SK-N-SH treated with all-trans-retinoic acid at 6 μM for 48 hours (cell line): ENCODE data around the gene OR2M5.

Experiments used
- ATAC-seq: fragments of 200-7000 bp; cut with Tn5 transposase; 3 replicates; pipeline ENCODE4 v1.9.1; 2020; ENCODE audit warnings: mild to moderate bottlenecking, moderate library complexity
- ARNTL ChIP-seq: fragments of 450-650 bp; formaldehyde crosslinking; IDR thresholded peaks from 2 replicates; pipeline ENCODE4 v1.5.0; 2020; ENCODE audit warnings: low read depth, mild to moderate bottlenecking, moderate library complexity, borderline replicate concordance
- BACH2 ChIP-seq: fragments of 250-450 bp; sonication (Bioruptor Pico); IDR thresholded peaks from 2 replicates; pipeline ENCODE4 v1.9.0; 2021; ENCODE audit warnings: mild to moderate bottlenecking, borderline replicate concordance
- CSDC2 ChIP-seq: fragments of 250-450 bp; sonication (Bioruptor Pico); IDR thresholded peaks from 2 replicates; pipeline ENCODE4 v1.5.0; 2020; ENCODE audit warnings: mild to moderate bottlenecking, moderate library complexity
- GLIS3 ChIP-seq: fragments of 250-450 bp; sonication (Bioruptor Pico); IDR thresholded peaks from 2 replicates; pipeline ENCODE4 v1.5.0; 2020; ENCODE audit warnings: mild to moderate bottlenecking, moderate library complexity
- ISL1 ChIP-seq: fragments of 250-450 bp; sonication (Bioruptor Pico); IDR thresholded peaks from 2 replicates; pipeline ENCODE4 v2.1.2; 2022; ENCODE audit warnings: mild to moderate bottlenecking, moderate library complexity
- OSR1 ChIP-seq: fragments of 250-450 bp; sonication (Bioruptor Pico); IDR thresholded peaks from 2 replicates; pipeline ENCODE4 v1.8.0; 2022; ENCODE audit warnings: moderate library complexity, mild to moderate bottlenecking, inconsistent platforms
- PPARA ChIP-seq: fragments of 250-450 bp; sonication (Bioruptor Pico); IDR thresholded peaks from 2 replicates; pipeline ENCODE4 v1.5.0; 2020; ENCODE audit warnings: mild to moderate bottlenecking, borderline replicate concordance
- RARB ChIP-seq: fragments of 250-450 bp; sonication (Bioruptor Pico); IDR thresholded peaks from 2 replicates; pipeline ENCODE4 v1.8.0; 2021; ENCODE audit warnings: mild to moderate bottlenecking, moderate library complexity
- SNAI2 ChIP-seq: fragments of 250-450 bp; sonication (Bioruptor Pico); IDR thresholded peaks from 2 replicates; pipeline ENCODE4 v1.5.0; 2020; ENCODE audit warnings: mild to moderate bottlenecking, moderate library complexity
- TCF4 ChIP-seq: fragments of 250-450 bp; sonication (Bioruptor Pico); IDR thresholded peaks from 2 replicates; pipeline ENCODE4 v1.8.0; 2021; ENCODE audit warnings: mild to moderate bottlenecking, moderate library complexity, borderline replicate concordance
- TOX ChIP-seq: fragments of 250-450 bp; sonication (Bioruptor Pico); IDR thresholded peaks from 2 replicates; pipeline ENCODE4 v1.8.0; 2021; ENCODE audit warnings: mild to moderate bottlenecking, moderate library complexity, borderline replicate concordance
- ZC3H10 ChIP-seq: fragments of 250-450 bp; sonication (Bioruptor Pico); IDR thresholded peaks from 2 replicates; pipeline ENCODE4 v1.5.1; 2021; ENCODE audit warnings: mild to moderate bottlenecking, moderate library complexity
- ZFP3 ChIP-seq: fragments of 250-450 bp; sonication (Bioruptor Pico); IDR thresholded peaks from 2 replicates; pipeline ENCODE4 v1.5.0; 2020; ENCODE audit warnings: mild to moderate bottlenecking, moderate library complexity
- ZFP30 ChIP-seq: fragments of 450-650 bp; formaldehyde crosslinking; IDR thresholded peaks from 2 replicates; pipeline ENCODE4 v1.5.0; 2022; ENCODE audit warnings: mild to moderate bottlenecking, moderate library complexity
- ZNF565 ChIP-seq: fragments of 450-650 bp; formaldehyde crosslinking; conservative IDR thresholded peaks from 2 replicates; pipeline ENCODE4 v1.5.0; 2020; ENCODE audit warnings: low read depth, mild to moderate bottlenecking, moderate library complexity
- ZNF70 ChIP-seq: fragments of 450-650 bp; formaldehyde crosslinking; IDR thresholded peaks from 2 replicates; pipeline ENCODE4 v1.5.0; 2020; ENCODE audit warnings: mild to moderate bottlenecking, moderate library complexity
- ZNF8 ChIP-seq: fragments of 450-650 bp; formaldehyde crosslinking; IDR thresholded peaks from 2 replicates; pipeline ENCODE4 v1.5.0; 2020; ENCODE audit warnings: mild to moderate bottlenecking, moderate library complexity
- TF ChIP-seq, protein P1 (sequence below): fragments of 250-450 bp; sonication (Bioruptor Pico); IDR thresholded peaks from 2 replicates; pipeline ENCODE4 v1.8.0; 2020; ENCODE audit warnings: mild to moderate bottlenecking, moderate library complexity, borderline replicate concordance
- TF ChIP-seq, protein P2 (sequence below): fragments of 250-450 bp; sonication (Bioruptor Pico); IDR thresholded peaks from 2 replicates; pipeline ENCODE4 v1.5.1; 2021; ENCODE audit warnings: mild to moderate bottlenecking, moderate library complexity
- TF ChIP-seq, protein P3 (sequence below): fragments of 250-450 bp; sonication (Bioruptor Pico); IDR thresholded peaks from 2 replicates; pipeline ENCODE4 v1.5.0; 2020; ENCODE audit warnings: mild to moderate bottlenecking, moderate library complexity
- TF ChIP-seq, protein P4 (sequence below): fragments of 250-450 bp; sonication (Bioruptor Pico); IDR thresholded peaks from 2 replicates; pipeline ENCODE4 v1.5.1; 2020; ENCODE audit warnings: low read depth, mild to moderate bottlenecking, moderate library complexity

Gene OR2M5, protein sequence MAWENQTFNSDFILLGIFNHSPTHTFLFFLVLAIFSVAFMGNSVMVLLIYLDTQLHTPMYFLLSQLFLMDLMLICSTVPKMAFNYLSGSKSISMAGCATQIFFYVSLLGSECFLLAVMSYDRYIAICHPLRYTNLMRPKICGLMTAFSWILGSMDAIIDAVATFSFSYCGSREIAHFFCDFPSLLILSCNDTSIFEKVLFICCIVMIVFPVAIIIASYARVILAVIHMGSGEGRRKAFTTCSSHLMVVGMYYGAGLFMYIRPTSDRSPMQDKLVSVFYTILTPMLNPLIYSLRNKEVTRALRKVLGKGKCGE

DNA sequence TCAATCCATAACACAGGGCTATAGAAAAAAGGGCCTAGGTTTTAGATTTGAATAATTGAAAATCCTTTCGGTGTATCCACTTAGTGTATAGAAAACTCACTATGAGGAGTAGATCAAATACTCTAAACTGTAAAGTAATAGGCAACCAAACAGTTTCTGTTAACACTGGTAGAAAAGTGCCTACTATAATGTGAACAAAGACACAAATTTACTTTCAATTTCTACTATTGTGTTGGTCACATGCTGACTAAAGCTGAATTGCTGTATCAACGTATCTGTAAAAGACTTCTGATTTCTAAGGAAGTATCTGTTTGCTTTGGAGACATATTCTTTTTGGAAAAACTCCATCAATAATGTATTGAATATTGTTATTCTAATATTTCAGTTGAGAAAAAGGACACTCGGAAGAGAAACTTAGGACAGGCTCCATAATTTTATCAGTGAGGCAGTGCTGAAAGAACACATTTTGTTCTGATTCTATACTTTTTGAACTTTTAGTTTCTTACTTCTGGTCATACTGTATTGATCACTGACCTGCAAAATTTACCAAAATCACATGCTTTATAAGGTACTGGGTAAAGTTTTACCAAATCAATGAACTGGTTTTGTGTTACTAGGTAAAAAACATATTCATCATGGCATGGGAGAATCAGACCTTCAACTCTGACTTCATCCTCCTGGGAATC is at the start of gene OR2M5:
OR2M5 (plus strand) TSS at position 636 of the 686 bp plus-strand sequence; CDS start at position 636, 0 bp downstream.
- TF ChIP-seq SNAI2 (CRISPR knock-in tag) (no peak), TOX (CRISPR knock-in tag) (no peak), TCF4 (CRISPR knock-in tag) (no peak), ZFP30 (CRISPR knock-in tag) (no peak), ZNF8 (CRISPR knock-in tag) (no peak), ISL1 (CRISPR knock-in tag) (no peak), ZNF565 (no peak), OSR1 (no peak), PPARA (CRISPR knock-in tag) (no peak), ARNTL (no peak), RARB (CRISPR knock-in tag) (no peak), BACH2 (CRISPR knock-in tag) (no peak), ZNF70 (CRISPR knock-in tag) (no peak), ZC3H10 (CRISPR knock-in tag) (no peak)
- TF ChIP-seq, protein P1, sequence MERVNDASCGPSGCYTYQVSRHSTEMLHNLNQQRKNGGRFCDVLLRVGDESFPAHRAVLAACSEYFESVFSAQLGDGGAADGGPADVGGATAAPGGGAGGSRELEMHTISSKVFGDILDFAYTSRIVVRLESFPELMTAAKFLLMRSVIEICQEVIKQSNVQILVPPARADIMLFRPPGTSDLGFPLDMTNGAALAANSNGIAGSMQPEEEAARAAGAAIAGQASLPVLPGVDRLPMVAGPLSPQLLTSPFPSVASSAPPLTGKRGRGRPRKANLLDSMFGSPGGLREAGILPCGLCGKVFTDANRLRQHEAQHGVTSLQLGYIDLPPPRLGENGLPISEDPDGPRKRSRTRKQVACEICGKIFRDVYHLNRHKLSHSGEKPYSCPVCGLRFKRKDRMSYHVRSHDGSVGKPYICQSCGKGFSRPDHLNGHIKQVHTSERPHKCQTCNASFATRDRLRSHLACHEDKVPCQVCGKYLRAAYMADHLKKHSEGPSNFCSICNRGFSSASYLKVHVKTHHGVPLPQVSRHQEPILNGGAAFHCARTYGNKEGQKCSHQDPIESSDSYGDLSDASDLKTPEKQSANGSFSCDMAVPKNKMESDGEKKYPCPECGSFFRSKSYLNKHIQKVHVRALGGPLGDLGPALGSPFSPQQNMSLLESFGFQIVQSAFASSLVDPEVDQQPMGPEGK (CRISPR knock-in tag), result no peak
- TF ChIP-seq, protein P2, sequence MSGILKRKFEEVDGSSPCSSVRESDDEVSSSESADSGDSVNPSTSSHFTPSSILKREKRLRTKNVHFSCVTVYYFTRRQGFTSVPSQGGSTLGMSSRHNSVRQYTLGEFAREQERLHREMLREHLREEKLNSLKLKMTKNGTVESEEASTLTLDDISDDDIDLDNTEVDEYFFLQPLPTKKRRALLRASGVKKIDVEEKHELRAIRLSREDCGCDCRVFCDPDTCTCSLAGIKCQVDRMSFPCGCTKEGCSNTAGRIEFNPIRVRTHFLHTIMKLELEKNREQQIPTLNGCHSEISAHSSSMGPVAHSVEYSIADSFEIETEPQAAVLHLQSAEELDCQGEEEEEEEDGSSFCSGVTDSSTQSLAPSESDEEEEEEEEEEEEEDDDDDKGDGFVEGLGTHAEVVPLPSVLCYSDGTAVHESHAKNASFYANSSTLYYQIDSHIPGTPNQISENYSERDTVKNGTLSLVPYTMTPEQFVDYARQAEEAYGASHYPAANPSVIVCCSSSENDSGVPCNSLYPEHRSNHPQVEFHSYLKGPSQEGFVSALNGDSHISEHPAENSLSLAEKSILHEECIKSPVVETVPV, result no peak
- TF ChIP-seq, protein P3, sequence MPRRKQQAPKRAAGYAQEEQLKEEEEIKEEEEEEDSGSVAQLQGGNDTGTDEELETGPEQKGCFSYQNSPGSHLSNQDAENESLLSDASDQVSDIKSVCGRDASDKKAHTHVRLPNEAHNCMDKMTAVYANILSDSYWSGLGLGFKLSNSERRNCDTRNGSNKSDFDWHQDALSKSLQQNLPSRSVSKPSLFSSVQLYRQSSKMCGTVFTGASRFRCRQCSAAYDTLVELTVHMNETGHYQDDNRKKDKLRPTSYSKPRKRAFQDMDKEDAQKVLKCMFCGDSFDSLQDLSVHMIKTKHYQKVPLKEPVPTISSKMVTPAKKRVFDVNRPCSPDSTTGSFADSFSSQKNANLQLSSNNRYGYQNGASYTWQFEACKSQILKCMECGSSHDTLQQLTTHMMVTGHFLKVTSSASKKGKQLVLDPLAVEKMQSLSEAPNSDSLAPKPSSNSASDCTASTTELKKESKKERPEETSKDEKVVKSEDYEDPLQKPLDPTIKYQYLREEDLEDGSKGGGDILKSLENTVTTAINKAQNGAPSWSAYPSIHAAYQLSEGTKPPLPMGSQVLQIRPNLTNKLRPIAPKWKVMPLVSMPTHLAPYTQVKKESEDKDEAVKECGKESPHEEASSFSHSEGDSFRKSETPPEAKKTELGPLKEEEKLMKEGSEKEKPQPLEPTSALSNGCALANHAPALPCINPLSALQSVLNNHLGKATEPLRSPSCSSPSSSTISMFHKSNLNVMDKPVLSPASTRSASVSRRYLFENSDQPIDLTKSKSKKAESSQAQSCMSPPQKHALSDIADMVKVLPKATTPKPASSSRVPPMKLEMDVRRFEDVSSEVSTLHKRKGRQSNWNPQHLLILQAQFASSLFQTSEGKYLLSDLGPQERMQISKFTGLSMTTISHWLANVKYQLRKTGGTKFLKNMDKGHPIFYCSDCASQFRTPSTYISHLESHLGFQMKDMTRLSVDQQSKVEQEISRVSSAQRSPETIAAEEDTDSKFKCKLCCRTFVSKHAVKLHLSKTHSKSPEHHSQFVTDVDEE, result no peak
- TF ChIP-seq, protein P4, sequence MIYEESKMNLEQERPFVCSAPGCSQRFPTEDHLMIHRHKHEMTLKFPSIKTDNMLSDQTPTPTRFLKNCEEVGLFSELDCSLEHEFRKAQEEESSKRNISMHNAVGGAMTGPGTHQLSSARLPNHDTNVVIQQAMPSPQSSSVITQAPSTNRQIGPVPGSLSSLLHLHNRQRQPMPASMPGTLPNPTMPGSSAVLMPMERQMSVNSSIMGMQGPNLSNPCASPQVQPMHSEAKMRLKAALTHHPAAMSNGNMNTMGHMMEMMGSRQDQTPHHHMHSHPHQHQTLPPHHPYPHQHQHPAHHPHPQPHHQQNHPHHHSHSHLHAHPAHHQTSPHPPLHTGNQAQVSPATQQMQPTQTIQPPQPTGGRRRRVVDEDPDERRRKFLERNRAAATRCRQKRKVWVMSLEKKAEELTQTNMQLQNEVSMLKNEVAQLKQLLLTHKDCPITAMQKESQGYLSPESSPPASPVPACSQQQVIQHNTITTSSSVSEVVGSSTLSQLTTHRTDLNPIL (CRISPR knock-in tag), result no peak
- no peak for ATAC-seq

DNA sequence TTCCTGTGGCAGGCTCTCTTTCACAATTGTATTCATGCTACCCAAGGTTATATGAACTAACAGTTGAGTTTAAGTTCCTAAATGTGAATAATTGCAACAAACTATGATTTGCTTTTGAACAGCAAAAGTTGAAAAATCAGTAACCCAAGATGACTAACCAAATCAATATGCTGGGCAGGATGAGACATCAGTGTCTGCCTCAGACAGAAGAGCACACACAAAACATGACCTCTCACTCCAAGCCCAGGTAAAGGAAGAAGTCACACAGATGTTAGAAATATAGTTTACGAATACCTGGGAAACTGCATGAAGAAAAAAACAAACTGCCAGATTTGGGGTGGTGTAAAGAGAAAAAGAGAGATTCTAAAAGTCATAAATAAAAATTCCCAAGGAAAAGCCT is 46.4 kb upstream of the OR2M5 start:
- TF ChIP-seq GLIS3 (CRISPR knock-in tag) (no peak), ZFP3 (no peak), TCF4 (CRISPR knock-in tag) (no peak), RARB (CRISPR knock-in tag) (no peak), CSDC2 (CRISPR knock-in tag) (no peak), ARNTL (no peak), TOX (CRISPR knock-in tag) (no peak), ISL1 (CRISPR knock-in tag) (no peak)
- TF ChIP-seq, protein P4 (CRISPR knock-in tag), result no peak
- TF ChIP-seq, all 23 proteins: peak for 0
- ATAC-seq, result no peak

DNA sequence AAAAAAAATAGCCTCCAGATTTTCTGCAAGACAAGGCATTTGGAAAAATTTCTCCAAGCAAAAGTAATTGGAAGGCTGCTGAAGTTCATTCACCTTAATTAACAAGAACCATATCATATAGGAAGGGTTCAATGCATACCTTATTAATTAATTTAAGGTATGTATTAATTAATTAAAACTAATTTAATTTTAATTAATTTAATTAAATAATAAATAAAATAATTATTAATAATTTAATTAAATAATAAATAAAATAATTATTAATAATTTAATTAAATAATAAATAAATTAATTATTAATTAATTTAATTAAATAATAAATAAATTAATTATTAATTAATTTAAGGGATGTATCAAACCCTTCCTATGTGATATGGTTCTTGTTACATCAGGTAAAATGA is 42.1 kb upstream of the OR2M5 start:
- ATAC-seq, result no peak
- TF ChIP-seq, protein P4 (CRISPR knock-in tag), result no peak
- TF ChIP-seq CSDC2 (CRISPR knock-in tag) (no peak), OSR1 (no peak), TOX (CRISPR knock-in tag) (no peak), ZNF8 (CRISPR knock-in tag) (no peak), PPARA (CRISPR knock-in tag) (no peak)
- TF ChIP-seq, protein P1 (CRISPR knock-in tag), result no peak
- TF ChIP-seq, protein P2, result no peak
